HFFc6 (cell line): Measurements from ENCODE around the gene DET1. TPM values are rescaled to one million over a fixed set of nuclear protein-coding genes. Genes with fewer than 3 reads are reported as not detected.

Experiments
- DNase-seq: peaks from one replicate; pipeline ENCODE4 v3.0.0-alpha.2; 2018
- H3K27ac Mint-ChIP-seq: 2 replicates; pipeline ENCODE4 v1.8.0; 2020; ENCODE audit warnings: mild to moderate bottlenecking, mixed read lengths
- H3K27me3 Mint-ChIP-seq: 2 replicates; pipeline ENCODE4 v1.8.0; 2021; ENCODE audit warnings: mild to moderate bottlenecking, moderate library complexity, mixed read lengths; ENCODE audit not compliant: insufficient read depth
- H3K36me3 Mint-ChIP-seq: 2 replicates; pipeline ENCODE4 v1.8.0; 2021; ENCODE audit warnings: low read depth, mixed read lengths
- H3K4me1 Mint-ChIP-seq: 2 replicates; pipeline ENCODE4 v1.8.0; 2020; ENCODE audit warnings: low read depth, mixed read lengths
- H3K4me3 Mint-ChIP-seq: 2 replicates; pipeline ENCODE4 v1.8.0; 2020; ENCODE audit warnings: mild to moderate bottlenecking, moderate library complexity, mixed read lengths
- H3K9me3 Mint-ChIP-seq: 2 replicates; pipeline ENCODE4 v1.8.0; 2020; ENCODE audit warnings: mild to moderate bottlenecking, mixed read lengths
- total RNA-seq, 6 experiments: library from RNA; stranded (reverse); fragmentation: NEBNext Ultra II Directional; extraction: Animal tissue kit (Norgen Biotek cat#: 25700); gene quantifications; 2 replicates in 1 of 6; 3 replicates in 5 of 6; pipeline ENCODE4 v1.2.3, GENCODE V29; 2021
- TF ChIP-seq, protein P1 (sequence below): fragments of 200-600 bp; sonication (generic); IDR thresholded peaks from 2 replicates; pipeline ENCODE4 v1.5.0; 2021; ENCODE audit warnings: antibody characterized with exemption, mild to moderate bottlenecking

DET1 gene
- total RNA-seq, 6 experiments from 2014 or later: 4.9 to 7.1 (median 6.2) TPM

DNA sequence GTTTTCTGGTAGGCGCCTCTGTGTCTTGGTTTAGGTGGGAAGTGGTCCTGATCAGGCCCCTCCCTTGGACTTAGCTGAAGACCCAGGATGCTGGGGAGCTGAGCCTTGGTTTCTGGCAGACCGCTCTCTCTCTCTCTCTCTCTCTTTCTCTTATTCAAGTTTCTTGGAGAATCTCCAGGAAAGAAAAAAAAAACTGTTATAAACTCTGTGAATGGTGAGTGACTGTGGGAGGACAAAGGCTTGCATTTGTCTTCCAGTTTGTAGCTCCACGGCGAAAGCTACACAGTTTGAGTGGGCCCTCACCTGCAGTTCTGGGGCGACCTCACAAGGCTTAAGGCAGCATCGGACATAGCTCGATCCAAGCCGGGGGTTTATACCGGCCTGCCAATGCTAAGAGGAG lies 7.5 kb downstream of the DET1 start:
- TF ChIP-seq, protein P1, sequence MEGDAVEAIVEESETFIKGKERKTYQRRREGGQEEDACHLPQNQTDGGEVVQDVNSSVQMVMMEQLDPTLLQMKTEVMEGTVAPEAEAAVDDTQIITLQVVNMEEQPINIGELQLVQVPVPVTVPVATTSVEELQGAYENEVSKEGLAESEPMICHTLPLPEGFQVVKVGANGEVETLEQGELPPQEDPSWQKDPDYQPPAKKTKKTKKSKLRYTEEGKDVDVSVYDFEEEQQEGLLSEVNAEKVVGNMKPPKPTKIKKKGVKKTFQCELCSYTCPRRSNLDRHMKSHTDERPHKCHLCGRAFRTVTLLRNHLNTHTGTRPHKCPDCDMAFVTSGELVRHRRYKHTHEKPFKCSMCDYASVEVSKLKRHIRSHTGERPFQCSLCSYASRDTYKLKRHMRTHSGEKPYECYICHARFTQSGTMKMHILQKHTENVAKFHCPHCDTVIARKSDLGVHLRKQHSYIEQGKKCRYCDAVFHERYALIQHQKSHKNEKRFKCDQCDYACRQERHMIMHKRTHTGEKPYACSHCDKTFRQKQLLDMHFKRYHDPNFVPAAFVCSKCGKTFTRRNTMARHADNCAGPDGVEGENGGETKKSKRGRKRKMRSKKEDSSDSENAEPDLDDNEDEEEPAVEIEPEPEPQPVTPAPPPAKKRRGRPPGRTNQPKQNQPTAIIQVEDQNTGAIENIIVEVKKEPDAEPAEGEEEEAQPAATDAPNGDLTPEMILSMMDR: no peak
- H3K4me1 Mint-ChIP-seq: peaks cover 45% of the 10 kb centered on the region
- no peak for DNase-seq
- H3K36me3 Mint-ChIP-seq: peaks cover 16% of the 10 kb centered on the region
- H3K4me3 Mint-ChIP-seq: no peak overlapping the region
- no peak overlapping the region for H3K27ac Mint-ChIP-seq
- no peaks in the 10 kb centered on the region for H3K9me3 Mint-ChIP-seq
- H3K27me3 Mint-ChIP-seq: peaks cover 3% of the 10 kb centered on the region; the same call in 1 of the 2 replicates

DNA sequence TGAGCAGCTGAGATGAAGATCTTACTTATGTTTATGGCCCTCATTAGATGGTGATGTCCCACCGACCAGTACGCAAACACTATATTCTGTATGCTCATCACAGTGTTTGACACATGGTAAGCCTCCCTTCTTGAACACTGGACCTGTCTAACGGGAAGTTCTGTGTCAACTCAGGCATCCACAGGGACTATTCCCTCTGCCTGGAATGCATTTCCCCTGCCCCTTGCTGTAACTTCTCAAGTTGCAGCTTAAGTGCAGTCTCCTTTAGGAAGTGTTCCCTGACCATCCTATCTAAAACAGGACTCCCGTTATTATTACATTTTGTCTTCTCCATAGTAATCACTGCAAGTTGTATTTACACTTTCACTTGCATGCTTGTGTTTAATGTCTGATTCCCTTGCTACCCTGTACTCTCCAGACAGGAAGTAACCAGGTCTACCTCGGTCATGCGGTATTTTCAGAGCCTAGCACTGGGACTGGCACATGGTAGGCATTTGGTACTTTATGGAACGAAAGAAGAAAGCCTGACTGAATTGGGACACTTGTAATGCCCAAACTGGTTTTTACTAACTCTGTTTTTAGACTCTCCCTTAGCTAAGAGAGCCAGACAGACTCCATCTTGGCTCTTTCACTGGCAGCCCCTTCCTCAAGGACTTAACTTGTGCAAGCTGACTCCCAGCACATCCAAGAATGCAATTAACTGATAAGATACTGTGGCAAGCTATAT lies 8.7 kb downstream of the DET1 start:
- Mint-ChIP-seq H3K4me3 (no peak overlapping the region), H3K27me3 (peaks cover 3% of the 10 kb centered on the region; the same call in 1 of the 2 replicates), H3K9me3 (no peaks in the 10 kb centered on the region), H3K27ac (no peak overlapping the region), H3K36me3 (peaks cover 16% of the 10 kb centered on the region), H3K4me1 (peaks cover 34% of the 10 kb centered on the region)
- TF ChIP-seq, protein P1: no peak
- no peak for DNase-seq

DNA sequence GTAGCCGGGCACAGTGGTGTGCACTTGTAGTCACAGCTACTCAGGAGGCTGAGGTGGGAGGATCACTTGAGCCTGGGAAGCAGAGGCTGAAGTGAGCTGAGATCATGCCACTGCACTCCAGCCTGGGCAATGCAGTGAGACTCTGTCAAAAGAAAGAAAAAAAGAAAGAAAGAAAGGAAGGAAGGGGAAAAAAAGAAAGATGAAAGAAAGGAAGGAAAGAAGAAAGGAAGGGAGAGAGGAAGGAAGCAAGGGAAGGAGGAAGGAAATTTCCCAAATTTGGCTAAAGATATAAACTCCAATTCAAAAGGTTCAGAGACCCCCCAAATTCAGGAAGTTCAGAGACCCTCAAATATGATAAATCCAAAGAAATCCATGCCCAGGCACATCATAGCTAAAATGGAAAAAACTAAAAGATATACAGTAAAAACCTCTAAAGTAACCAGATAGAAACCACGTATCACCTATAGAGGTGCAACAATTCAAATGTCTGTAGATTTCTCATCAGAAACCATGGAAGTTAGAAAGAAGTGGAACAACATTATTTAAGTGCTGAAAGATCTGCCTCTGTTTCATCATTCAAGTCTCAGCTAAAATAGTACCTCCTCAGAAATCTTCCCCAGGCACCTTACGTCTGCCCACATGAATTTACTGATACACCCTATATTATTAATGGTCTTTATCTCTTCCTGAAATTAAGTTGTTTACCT lies 10.7 kb downstream of the DET1 start:
- peaks cover 18% of the 10 kb centered on the region for H3K36me3 Mint-ChIP-seq
- peaks cover 2% of the 10 kb centered on the region; the same call in 1 of the 2 replicates for H3K27me3 Mint-ChIP-seq
- no peak for DNase-seq
- H3K4me3 Mint-ChIP-seq: no peak overlapping the region
- H3K4me1 Mint-ChIP-seq: peaks cover 19% of the 10 kb centered on the region
- TF ChIP-seq, protein P1: no peak
- H3K9me3 Mint-ChIP-seq: no peaks in the 10 kb centered on the region
- H3K27ac Mint-ChIP-seq: no peak overlapping the region; the same call in 1 of the 2 replicates

DNA sequence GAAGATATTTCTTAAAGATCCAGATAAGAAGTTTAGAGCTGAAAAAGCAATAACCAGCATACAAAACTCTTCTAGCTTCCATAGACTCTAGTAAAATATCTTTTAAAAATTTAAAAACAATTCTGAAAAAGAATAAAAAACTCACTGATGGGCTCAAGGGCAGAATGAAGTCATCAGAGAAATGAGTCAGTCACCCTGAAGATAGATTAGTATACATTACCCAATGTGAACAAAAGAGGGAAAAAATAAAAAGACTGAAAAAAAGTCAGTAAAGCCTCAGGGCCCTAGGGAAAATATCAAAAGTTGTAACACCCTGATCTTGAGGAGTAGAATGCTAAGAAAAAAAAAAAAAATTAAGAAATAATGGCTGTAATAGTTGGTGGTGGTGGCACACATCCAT lies 11.4 kb downstream of the DET1 start:
- peak; percentile 25 for DNase-seq
- Mint-ChIP-seq H3K4me3 (no peak overlapping the region), H3K27me3 (peaks cover 2% of the 10 kb centered on the region; the same call in 1 of the 2 replicates)

DNA sequence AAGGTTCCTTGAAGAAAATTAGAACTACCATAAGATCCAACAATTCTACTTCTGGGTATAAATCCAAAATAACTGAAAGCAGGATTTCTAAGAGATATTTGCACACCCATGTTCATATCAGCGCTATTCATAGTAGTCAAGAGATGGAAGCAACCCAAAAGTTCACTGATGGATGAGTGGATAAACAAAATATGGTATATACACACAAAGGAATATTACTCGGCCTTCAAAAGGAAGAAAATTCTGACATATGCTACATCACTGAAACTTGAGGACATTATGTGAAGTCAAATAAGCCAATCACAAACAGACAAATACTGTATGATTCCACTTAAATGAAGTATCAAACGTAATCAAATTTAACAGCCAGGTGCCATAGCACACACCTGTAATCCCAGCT lies 13.1 kb downstream of the DET1 start:
- TF ChIP-seq, protein P1: no peak
- no peak for DNase-seq
- no peak overlapping the region for H3K4me3 Mint-ChIP-seq
- peaks cover 27% of the 10 kb centered on the region for H3K4me1 Mint-ChIP-seq
- H3K9me3 Mint-ChIP-seq: no peaks in the 10 kb centered on the region
- peaks cover 36% of the 10 kb centered on the region for H3K36me3 Mint-ChIP-seq
- peaks cover 2% of the 10 kb centered on the region; the same call in 1 of the 2 replicates for H3K27me3 Mint-ChIP-seq
- no peak overlapping the region for H3K27ac Mint-ChIP-seq

More for the DNA sequence above, 11.4 kb downstream of the DET1 start:
- H3K27ac Mint-ChIP-seq: peak overlapping the region; percentile 25; the same call in 1 of the 2 replicates
- no peaks in the 10 kb centered on the region for H3K9me3 Mint-ChIP-seq
- H3K36me3 Mint-ChIP-seq: peaks cover 24% of the 10 kb centered on the region
- peaks cover 16% of the 10 kb centered on the region for H3K4me1 Mint-ChIP-seq
- TF ChIP-seq, protein P1: no peak
